GM19372 (cell line): Measurements from ENCODE around the gene PCBP3.

Source experiments
- ATAC-seq: cut with Tn5 transposase; IDR thresholded peaks from one replicate; pipeline ENCODE4 v1.9.1; 2021; ENCODE audit warnings: mild to moderate bottlenecking, low read depth, moderate library complexity; ENCODE audit not compliant: unreplicated experiment

Gene PCBP3

DNA sequence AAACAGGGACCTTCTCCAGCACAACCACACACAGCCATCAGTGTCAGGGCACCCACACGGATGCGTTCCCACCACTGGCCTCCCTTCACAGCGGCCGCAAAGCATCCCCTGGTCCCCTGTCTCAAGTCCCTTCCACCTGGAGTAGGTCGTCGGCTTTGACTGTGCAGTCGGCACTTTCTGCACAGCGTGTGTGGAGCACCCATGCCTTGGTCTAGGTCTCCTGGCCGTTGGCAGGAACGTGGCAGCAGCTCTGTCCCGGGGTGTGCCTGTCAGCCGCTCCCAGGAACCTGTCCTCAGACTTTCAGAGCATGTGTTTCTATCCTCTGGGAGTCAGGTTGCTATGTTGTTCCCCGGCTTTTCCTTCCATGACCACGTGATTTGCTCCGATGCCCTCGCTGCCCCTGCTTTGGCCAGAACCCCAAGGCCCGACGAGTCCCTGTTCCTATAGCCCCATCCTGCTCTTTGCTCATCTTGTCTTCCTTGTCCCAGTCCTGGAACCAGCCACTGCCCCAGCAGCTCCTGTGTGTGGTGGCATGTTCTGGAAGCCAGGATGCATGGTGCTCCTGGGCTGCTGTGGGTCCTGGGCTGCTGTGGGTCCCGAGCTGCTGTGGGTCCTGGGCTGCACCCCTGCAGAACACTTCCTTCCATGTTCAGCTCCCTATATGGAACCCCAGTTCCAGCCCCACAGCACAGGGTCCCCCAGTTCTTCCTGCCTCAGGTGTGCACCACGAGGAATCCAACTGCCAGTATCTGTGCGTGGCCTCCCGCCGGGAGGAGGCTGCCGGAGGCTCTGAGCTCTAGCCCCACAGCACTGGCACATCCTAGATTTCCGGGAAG lies 253.9 kb downstream of the PCBP3 start:
- ATAC-seq: no peak

DNA sequence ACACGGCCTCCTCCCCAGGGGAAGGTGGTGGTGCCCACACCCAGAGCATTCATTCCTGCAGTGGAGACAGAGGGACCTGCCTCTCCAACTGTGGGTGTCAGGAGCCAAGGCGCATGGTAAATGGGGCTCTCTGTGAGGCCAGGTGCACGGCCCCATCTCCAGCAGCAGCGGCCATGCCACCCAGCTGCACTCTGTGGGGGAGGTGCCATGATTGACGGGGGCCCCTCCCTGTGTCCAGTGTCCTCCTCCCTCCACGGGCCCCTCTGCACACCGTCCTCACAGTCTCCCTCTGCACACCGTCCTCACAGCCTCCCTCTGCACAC lies 254.5 kb downstream of the PCBP3 start:
- ATAC-seq: no peak

DNA sequence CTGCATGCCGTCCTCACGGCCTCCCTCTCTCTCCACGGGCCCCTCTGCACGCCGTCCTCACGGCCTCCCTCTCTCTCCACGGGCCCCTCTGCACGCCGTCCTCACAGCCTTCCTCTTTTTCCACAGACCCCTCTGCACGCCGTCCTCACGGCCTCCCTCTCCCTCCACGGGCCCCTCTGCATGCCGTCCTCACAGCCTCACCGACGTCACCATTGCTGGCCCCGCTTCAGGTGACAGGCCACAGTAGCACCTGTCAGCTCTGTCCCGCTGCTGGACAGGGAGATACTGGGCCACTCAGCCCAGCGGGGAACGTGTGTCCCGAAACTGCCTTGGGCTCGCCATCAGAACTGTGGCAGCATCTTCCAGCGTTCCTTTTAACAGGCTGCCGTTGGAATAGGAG lies 255.3 kb downstream of the PCBP3 start:
- ATAC-seq: no peak

DNA sequence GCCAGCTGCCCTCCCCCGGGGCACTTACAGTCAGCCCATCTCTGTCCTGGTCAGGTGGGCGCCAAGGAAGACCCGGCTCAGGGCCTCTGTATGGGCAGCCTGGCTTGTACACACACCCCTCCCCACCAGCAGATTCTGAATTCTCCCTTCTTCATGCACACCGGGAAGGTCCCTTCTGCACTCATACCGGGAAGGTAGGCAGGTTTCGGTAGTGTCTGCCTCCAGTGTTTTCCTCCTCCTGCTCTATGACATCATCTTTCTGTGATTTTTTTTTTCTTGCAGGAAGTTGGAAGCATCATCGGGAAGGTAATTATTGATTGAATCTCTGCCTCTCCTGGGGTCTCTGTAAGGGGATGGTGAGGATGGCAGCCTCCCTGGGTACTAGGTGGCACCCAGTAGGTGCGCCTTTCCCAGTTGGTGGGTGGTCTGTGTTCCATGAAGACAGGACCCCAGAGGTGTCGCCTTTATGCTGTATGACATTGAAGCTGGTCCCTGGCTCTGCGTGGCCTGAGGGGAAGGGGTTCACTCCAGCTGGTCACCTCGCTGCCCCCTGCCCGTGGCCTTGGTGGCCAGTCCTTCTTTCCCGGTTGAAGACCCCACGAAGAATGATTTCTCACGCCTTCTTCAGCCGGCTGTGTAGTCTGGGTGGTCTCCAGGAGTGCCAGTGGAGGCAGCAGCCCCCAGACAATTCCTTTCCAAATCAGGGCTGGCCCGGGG lies 255.9 kb downstream of the PCBP3 start:
- no peak for ATAC-seq

DNA sequence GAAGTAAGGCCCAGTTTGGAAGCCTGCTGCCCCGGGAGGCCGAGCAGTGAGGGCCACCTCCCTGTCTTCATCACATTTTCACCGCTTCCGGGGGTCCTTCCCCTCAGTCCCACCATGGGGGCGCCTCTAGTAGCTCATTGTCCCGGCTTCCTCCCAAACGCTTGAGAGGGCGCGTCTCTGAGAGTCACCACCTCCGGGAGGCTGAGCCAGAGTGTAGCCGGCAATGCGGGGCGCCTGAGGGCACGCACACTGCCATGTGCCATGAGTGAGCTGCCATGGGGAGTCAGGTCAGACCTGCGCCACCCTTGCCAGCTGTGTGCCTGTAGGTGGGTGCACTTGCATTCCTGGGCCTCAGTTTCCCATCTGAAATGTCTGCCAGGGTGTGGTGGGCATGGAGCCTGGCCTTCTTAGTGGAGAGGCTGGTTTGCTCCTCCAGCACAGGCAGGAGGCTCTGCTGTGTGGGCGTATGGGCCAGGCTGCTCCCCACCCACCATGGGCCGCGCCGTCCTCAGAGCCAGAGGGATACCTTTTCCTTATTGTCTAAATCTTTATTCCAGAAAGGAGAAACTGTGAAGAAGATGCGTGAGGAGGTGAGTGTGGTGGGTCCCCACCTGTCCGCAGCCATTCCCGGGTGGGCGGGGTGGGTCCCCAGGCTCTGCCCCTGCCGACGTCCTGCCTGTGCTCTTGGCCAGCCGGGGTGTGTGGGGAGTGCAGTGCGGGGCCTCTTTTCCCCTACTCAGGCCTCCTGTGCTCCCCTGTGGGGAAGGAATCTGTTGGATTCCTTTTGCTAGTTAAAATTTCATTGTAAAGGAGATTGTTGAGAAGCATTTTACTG lies 256.7 kb downstream of the PCBP3 start:
- no peak for ATAC-seq

DNA sequence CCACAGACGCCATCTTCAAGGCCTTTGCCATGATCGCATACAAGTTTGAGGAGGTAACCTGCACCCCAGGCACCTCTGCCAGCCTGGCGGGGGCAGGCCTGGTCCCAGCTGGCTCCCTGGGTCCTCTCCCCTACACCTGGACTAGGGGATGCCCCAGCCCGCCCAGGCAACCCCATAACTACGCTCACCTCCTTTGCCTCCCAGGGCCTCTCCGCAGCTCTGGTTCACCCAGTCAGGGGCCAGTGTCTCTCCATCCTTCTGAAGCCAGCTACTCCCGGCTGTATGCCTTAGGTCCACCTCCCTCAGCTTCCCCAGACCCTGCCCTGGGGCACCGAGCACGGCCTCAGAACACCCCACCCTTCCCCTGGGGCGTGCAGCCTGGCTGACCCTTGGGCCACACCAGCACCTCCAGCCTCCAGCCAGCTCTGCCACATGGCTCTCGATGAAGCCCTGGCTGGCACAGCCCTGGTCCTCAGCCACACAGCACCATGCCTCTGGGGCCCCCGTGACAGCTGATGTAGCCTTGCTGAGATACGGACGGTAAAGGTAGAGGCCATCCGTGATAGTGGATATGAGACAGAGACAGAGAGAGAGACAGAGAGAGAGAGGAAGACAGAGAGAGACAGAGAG lies 257.7 kb downstream of the PCBP3 start:
- no peak for ATAC-seq

DNA sequence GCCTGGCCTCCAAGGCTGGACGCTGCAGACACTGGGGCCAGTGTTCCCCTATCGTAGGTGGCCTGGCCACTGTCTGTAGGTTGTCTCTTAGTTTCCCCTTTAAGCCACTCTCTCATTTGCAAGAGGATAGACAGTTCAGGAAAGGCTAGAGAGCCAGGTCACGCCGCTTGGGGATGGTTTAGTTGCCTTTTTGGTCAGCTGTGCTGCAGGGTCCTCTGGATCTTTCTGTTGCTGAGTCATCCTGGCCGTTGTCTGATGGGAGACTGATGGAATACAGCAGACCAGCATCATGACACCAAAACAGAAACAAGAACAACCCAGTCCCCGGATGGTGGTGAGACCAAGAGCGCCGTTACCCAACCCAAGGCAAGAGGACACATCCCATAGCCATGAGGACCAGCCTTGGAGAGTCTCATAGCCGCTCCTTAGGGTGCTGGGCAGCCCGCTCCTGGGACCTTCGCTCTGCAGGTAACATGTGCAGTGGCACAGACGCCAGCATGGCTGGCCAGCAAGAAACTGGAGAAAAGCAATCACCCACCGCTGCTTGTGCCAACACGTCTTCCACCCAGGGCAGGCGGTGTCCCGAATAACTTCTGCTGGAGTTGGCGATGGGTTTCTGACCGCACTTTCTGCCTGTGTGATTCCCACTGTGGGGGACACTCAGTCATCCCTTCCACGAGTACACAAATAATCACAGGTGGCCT lies 258.9 kb downstream of the PCBP3 start:
- no peak for ATAC-seq

DNA sequence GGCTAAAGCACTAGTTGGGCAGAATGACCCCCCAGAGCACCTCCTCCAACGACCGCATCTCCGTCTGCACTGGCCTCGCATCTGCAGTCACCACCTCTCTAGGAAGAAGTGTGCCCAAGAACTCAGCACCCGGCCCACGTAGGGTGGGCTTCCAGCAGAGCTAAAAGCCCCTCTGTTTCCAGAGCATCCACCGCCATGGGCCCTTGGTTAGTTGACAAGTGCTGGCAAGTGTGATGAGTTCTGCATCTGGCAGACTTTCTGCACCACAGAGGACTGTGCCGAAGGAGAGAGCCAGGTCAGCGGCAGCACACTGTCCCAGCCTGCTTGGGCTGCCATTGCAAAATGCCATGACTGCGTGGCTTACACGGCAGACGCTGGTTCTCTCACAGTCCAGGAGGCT lies 261.7 kb downstream of the PCBP3 start:
- ATAC-seq: no peak

DNA sequence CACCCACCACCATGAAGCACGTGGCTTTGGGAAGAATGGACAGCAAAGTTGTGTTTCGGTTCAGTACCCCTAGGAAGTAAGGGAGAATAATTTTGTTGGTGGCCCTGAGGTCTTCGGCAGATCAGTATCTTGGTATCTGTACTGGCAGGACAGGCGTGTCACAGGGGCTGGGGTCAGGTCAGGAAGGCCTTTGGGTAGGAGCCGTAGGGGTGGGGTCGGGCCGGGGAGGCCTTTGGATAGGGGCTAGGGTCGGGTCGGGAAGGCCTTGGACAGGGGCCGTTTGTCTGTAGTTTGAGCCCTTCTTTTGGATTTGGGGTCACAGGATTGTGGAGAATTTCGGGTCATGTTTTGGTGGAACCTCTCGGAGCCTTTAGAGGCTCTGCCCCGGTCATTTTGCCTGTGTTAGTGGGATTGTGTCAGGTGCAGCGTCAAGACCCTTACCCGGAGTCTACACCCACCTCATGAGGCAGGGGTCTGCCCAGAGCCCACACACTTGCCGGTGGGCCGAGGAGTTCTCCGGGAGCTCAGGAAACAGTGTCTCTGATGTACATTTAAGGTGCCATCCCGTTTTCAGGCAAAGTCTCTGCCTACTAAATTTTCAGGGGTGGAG lies 262.8 kb downstream of the PCBP3 start:
- no peak for ATAC-seq

DNA sequence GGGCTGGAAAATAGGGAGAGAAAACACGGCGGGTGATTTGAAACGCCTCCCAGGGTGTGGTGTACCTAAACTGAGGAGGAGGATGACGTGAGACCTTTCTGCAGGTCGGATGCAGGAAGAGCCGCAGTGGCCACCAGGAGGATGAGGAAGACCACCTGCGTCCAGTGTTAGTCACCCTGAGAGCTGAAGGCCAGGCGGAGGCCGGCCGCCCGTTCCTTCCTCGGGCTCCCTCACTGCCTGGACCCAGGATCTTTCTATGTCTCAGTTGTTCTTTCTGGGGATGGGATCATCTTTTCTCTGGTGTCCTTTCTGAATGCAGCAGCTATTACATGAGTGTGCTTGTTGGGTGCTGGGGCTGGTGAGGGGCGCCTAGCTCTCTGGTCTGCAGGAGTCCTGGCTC lies 263.3 kb downstream of the PCBP3 start:
- no peak for ATAC-seq

DNA sequence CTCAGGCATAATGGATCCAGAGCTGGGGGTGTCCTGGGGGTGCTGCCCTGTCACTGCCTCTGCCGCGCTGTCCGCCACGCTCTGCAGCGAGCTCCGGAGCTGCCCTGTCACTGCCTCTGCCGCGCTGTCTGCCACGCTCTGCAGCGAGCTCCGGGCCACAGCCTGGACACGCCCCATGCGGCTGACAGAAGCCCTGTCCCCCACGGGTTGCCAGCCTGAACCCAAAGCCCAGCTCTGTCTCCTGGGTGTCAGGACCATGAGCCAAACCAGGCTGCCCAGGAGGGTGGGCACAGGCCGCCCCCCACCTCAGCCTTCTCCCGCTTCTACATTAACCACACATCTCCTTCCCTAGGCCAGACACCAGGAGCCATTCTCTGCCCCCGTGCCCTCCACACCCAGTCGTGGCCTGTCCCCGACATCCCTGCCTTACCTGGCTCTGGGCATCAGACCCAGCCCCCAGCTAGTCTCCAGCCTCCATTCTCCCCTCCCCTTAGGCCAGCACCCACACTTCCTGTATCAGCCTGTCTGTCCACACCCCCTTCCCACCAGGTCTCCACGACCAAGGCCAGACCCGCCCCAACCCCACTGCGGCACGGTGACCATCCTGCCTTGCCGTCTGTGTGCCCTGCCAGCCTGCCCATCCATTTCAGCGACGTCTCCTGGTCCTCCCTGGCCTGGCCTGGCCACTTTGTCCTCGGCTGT lies 265.2 kb downstream of the PCBP3 start:
- no peak for ATAC-seq

DNA sequence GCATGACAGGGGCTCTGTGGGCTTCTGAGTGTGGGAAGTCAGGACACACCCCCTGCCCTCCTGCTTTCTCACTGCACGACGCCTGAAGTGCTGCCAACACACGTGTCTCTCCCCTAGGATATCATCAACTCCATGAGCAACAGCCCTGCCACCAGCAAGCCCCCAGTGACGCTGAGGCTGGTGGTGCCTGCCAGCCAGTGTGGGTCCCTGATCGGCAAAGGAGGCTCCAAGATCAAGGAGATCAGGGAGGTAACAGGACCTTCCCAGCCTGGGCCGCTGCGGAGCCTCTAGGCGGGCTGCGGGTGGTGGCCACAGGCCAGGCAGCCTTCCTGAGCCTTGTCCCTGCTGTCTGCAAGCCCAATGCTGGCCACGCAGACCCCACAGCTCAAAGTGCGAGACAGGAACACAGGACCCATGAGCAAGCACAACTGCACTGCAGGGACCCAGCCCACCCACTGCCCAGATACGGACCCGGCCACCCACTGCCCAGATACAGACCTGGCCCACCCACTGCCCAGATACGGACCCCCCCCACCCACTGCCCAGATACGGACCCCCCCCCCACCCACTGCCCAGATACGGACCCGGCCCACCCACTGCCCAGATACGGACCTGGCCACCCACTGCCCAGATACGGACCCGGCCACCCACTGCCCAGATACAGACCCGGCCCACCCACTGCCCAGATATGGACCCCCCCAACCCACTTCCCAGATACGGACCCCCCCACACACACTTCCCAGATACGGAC lies 265.9 kb downstream of the PCBP3 start:
- no peak for ATAC-seq

DNA sequence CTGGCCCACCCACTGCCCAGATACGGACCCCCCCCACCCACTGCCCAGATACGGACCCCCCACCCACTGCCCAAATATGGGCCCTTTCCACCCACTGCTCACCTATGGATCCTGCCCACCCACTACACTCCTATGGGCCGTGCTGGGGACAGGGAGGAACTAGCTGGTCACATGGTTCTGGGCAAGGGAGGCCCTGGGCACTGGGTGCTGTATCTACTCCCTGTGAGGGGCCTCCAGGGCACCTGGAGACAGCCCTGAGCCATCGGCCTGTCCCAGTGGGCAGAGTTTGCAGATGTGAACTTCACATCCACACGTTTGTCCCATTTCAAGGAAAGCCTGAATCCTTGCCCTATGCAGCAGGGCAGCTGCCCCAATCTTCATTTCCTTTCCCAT lies 266.6 kb downstream of the PCBP3 start:
- ATAC-seq: no peak

DNA sequence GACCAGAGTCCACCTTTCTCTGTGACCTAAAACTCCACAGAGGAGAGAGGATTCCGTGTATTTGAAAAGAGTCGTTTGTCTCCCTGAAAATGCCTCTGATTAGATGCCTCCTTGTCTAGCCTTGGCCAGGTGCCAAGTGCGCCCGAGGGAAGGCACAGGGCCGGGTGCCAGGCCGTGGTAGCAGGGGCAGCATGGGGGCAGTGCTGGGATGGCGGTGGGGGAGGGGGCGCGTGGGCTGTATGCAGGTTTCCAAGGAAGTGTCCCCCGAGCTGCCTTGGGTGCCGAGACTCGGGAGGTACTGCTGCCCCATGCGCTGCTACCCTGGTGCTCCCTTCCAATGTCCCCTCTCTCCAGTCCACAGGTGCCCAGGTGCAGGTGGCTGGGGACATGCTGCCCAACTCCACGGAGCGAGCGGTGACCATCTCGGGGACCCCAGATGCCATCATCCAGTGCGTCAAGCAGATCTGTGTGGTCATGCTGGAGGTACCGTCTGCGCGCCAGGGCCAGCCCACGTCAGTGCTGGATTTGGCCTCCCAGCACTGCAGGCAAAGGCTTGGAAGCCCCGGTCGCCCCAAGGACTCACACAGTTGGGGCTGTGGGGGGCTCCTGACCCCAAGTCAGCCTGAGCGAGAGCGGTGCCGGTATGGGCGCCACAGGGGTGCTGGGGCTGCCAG lies 267.2 kb downstream of the PCBP3 start:
- no peak for ATAC-seq

DNA sequence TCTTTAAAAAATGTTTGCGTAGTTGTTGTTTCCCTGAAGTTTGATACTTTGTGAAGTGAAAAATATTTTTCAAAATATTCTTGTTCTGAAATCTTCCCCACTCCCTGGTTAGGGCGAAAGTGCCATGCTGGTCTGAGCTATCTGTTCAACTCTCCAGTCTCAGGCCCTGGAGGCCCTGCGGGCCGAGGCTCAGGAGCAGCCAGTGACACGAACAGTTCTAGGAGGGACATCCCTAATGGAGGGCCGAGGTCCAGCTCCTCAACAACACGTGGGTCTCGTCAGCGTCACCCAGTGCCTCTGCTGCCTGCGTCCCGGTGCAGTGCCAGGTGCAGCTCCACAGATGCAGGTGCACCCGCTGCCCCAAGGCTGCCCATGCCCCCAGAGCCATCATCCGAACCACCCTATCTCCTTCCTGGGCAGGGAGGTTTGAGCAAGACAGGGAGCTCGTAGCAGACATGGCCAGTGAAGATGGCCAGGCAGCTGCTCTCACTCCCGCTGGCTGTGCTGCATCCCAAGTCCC lies 268.3 kb downstream of the PCBP3 start:
- ATAC-seq: no peak

DNA sequence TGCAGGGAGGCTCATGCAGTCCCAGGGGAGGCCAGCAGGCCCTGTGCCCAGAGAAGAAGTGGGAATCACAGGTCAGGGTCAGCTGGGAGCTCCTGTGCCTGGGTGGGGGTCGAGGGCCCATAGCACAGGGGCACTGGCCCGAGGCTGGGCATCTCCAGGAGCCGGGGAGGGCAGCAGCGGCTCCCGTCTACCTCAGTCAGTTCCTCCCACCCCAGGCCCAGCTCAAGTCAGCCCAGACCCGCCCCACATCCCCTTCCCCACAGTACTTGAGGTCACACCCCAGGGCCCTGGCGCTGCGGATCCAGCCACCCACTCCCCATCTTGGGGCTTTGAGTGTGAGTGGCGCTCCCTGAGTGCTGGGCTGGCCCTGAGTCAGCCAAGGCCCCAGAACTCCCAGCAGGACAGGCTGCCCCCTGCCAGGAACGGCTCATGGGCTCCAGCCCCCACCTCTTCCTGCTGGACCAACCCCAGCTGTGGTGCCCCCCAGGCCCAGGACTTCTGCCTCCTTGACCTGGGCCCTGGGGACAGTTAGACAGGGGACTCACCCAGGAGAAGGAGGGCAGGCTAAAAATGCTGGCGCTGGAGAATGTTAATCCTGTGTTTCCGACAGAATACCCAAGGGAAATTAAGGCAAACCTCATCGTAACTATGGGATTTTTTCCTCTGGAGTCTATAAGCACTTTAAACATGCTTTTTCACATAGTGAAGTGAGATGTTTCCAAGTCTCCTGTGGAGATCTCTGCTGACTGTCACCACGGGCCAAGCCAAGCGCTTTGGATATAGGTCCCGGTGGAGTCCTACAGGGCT lies 269.3 kb downstream of the PCBP3 start:
- ATAC-seq: no peak

DNA sequence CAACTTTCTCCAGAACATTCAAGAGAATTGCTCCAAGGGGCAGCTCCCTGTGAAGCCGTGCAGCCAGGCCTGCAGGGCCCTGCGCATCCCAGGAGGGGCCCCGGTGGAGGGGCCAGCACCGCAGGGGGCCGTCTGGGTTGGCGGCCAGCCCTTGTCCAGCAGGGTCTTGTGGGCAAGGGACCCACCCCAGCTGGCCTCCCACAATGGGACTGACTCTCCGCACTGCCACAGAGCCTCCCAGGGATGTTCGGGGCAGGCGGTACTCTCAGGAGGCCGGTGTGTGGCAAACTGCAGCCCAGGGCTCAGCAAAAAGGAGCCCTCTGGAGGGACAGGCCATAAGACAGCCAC lies 269.9 kb downstream of the PCBP3 start:
- ATAC-seq: no peak
